Stimulated activated CD8-positive, alpha-beta memory T cell treated with anti-CD3 and anti-CD28 coated beads, Interleukin-15, amount 100 ng/mL, for 4 hours (primary cell): ENCODE results near the gene WDR75.
A peak's percentile ranks its signal among the peaks of the same experiment; 100 is the strongest.
"Not testable (repeated sequence)": the region's sequence is repeated elsewhere in the genome, so short reads cannot be mapped to it uniquely, and the experiment has no call there.

Experiments used
- DNase-seq, 2 donors: peaks; one replicate each; pipeline ENCODE4 v3.0.0-alpha.2; 2020; ENCODE audit warnings: low read depth in 2 of 2

The WDR75 gene

GRCh38 chr2:189440947-189441708 lies at the start of gene WDR75:
TSS of gene WDR75 (plus strand) at chr2:189441474. CDS start at chr2:189441493, 19 bp downstream.
- DNase-seq, result peak; percentile 83 to 89

DNA sequence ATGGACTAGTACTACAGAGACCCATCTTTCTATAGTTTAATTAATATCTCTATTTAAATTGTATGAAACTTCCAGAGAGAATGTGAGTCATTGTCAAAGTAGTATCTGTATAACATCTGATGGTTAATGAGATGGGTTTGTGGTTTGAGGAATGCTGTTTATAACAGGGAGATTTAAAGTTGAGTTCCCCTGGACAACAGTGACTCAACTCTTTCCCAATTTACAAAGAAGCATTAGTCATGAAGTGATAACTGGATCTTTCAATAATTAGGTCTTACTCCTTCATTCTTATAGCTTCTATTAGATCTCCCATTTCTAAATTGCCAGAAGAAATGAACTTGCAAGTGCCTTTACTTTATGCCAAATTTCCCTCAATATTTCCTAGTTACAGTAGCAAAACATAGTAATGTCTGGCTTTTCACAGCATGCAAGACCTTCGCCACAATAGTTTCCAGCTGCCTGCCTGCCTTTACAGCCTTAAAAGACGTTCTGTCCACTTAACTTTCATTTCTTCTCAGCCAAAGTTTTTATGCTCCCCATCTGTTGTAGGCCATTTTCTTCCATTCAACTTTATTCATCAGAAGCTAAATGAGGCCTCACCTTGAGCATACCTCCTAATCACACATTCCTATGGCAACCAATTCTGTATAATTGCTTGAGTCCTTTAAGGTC lies 47.7 kb upstream of the WDR75 start:
- no peak for DNase-seq

DNA sequence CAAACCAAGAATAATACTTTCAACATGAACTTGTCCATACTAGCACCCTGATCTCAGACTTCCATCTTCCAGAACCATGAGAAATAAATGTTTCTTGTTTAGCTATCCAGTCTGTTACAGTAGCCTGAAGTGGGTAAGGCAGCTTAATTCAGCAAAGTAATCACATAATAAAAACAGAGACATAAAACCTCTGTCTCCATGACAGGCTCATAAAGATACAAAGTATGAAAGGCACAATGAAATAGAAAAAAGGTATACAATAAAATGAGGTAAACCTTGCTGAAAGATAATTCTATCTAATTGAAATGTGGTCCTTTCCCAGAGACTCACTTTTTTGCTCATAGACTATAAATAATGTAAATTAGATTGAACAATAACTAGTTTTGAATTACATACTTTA lies 46.7 kb upstream of the WDR75 start:
- no peak for DNase-seq

GRCh38 chr2:189402932-189403331 lies 38.3 kb upstream of the WDR75 start:
- no peak for DNase-seq

DNA sequence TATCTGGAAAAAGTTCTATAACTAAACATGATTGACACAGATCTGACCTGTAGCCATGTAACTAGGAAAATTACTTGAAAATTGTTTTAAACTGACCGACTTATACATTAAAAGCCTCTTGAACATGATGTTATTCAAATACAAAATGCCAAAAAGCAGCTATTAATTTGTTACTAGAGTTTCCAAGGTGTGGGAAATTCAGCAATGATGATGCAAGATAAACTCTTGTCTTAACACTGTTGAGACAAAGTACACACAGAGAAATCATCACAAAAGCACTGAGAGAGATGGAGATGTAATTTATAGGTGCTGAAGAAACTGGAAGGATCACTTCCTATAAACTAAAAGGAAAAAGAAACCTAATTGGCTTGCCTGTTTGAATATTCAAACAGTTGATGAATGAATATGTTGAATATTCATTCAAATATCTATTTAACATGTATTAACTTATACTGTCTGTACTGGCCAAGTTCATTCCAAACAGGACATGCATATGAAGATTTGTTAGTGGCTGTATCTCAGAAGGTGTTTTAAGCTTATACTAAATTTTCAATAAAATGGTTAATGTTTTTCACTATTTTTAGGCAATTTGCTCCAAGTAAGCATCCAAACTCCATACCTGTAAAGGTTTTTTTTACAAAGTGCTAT lies 34.6 kb upstream of the WDR75 start:
- no peak for DNase-seq

DNA sequence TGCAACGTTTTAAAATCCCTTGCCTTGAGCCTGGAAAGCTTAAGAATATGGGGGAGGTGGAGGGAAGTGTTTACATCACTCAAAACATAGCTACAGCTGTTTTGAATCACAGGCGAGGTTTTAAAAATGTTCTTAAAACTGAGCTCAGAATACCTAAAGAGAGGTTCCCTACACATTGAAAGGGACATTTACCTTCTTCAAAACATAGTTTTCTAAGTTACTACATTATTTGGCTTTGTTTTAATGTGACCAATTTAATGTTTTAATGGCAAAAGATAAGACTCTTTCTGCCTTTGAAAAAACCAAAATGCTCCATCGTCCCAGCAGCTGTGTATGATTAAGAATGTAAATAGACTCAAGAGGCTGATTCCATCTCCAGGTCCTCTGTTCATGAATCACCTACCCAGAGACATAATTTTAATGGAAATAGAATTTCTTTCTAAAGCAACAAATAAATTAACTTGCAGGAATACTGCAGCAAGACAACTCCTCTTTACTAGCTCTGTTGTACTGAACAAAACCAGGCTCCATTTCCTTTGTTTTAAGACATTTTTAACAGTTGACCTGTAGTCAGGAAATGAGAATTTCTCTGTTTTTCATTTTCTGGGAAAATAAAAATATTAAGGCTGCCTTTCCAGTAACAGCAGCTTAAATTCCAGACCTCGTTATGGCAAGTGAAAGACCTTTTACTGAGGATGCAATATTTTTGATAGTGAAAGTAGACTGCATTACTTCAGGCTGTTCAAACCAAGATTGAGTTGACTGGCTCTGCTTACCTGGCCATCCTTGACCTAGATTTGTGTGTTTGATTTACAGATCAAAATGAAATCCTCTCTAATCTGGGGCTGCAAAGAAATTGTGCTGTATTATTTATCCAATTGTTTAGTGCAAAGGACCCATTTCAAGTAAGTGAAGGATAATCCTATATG lies 33.7 kb upstream of the WDR75 start:
- no peak for DNase-seq

- DNase-seq, result no peak
These were observed 33.0 kb upstream of the WDR75 start for GRCh38 chr2:189408294-189408693.

- DNase-seq, result no peak
These were observed 32.1 kb upstream of the WDR75 start for GRCh38 chr2:189409131-189409530.

DNA sequence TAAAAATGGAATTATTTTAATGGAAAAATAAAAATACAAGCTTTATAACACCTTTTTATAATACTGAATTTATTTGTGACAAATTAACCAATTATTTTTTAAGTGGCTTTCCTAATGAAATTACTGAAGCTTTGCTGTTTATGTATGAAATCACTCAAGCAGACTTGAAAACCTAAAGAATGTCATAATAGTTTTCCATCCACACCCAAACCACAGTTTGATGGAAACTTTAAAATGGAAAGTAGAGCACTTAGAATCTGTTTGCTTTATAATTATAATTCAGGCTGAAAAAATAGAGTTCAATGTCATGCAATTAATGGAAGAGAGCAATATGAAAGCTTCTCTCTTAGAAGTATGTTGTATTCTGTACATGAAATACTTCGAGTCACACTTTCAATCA lies 31.6 kb upstream of the WDR75 start:
- no peak for DNase-seq

DNA sequence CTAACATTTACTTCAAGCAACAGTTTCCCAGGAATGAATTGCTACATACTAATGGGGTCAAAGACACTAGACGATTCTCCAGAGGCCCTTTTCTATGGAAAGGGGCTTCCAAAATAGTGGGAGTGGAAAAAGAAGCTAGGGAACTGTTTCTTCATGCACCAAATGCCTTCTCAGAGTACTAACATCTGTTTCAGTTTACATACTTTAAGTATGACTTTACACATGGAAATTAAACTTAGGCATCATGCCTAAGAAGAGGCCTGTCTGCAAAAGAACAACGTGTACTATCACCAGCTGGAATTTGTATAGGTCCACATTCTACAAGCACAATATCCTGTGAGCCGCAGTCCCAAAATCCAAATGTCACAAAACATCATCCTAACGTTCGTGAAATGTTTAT lies 29.4 kb upstream of the WDR75 start:
- DNase-seq, result no peak

- no peak for DNase-seq
These were observed 28.8 kb upstream of the WDR75 start for GRCh38 chr2:189412330-189412953.

GRCh38 chr2:189413249-189413648 lies 28.0 kb upstream of the WDR75 start:
- no peak for DNase-seq

DNA sequence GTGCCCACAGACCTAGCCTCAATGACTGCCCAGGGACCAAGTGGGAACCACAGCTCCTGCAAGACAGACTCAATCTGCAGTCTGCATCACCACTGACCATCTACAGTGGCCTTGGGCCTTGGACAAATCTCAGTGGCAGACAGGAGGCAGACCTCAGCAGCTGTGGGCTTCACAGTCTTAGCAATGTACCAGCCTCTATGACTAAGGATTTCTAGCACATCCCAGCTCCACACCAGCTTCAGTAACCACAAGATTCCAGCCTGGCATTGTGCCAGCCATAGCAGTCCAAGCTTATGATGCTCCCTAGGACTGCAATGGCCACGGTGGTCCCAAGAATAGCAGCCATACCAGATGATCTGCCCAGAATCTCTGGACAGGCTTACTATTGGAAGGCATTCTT lies 19.6 kb upstream of the WDR75 start:
- no peak for DNase-seq

- DNase-seq, result no peak
These were observed 16.3 kb upstream of the WDR75 start for GRCh38 chr2:189424961-189425360.

GRCh38 chr2:189425676-189426075 lies 15.6 kb upstream of the WDR75 start:
- DNase-seq, result no peak

DNA sequence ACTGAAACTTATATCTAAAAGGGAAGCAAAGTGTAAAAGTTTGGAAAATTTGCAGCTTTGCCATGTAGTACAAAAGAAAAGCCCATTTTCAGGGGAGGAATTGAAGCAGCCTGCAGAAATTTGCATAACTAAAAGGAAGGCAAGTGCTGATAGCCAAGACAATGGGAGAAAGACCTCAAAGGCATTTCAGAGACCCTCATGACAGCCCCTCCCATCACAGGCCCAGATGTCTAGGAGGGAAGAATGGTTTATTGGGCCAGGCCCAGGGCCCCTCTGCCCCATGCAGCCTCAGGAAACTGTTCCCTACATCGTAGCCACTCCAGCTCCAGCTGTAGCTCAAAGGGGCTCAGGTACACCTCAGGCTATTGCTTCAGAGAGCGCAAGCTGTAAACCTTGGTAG lies 14.4 kb upstream of the WDR75 start:
- no peak for DNase-seq

DNA sequence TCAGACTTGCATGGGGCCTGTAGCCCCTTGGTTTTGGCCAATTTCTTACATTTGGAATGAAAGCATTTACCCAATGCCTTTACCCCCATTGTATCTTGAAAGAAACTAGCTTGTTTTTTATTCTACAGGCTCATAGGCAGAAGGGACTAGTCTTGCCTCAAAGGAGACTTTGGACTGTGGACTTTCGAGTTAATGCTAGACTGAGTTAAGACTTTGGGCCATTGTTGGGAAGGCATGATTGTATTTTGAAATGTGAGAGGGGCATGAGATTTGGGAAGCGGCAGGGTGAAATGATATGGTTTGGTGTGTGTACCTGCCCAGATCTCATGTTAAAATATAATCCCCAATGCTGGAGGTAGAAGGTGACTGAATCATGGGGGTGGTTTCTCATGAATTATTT lies 13.4 kb upstream of the WDR75 start:
- DNase-seq, result no peak

- DNase-seq, result not testable (repeated sequence)
These were observed 10.8 kb upstream of the WDR75 start for GRCh38 chr2:189430448-189430847.

GRCh38 chr2:189435803-189436202 lies 5.5 kb upstream of the WDR75 start:
- not testable (repeated sequence) for DNase-seq

GRCh38 chr2:189437926-189438325 lies 3.3 kb upstream of the WDR75 start:
- DNase-seq, result no peak

- DNase-seq, result no peak
These were observed 1.9 kb upstream of the WDR75 start for GRCh38 chr2:189439342-189439741.

DNA sequence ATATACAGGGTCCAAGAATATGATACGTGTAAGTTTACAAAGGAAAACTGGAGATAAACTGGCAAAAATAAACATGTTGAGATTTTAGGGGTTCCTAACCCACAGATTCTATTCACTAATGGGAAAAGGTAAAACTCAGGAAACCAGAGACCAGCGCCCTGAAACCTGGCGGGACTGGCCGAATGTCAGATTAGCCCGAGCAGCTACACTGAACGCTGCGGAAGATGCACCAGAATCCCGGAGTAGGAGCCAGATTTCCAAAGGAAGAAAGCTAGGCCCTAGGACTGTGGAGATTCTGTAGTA lies 679 bp upstream of the WDR75 start:
- DNase-seq, result no peak
